GM23338 (cell line): ENCODE measurements around the gene CCPG1.
"Not testable (repeated sequence)": the region's sequence is repeated elsewhere in the genome, so short reads cannot be mapped to it uniquely, and the experiment has no call there.

Source experiments
- CREB1 ChIP-seq: fragments of 250-450 bp; sonication (Bioruptor Pico); IDR thresholded peaks from 2 replicates; pipeline ENCODE4 v1.5.0; 2020; ENCODE audit warnings: low read depth, mild to moderate bottlenecking, moderate library complexity
- EZH2 ChIP-seq: fragments of 200-600 bp; sonication (generic); IDR thresholded peaks from one replicate; pipeline ENCODE4 v1.8.0; 2017; ENCODE audit warnings: antibody characterized with exemption, mild to moderate bottlenecking, low read depth; ENCODE audit not compliant: unreplicated experiment
- POLR2AphosphoS5 ChIP-seq: IDR thresholded peaks from 2 replicates; pipeline ENCODE4 v1.6.1; 2016; ENCODE audit warnings: antibody characterized with exemption, low read depth
- TF ChIP-seq, protein P1 (sequence below), 2 experiments: fragments of 200-600 bp in 1 of 2; sonication (generic) in 1 of 2; conservative IDR thresholded peaks; 2 replicates each; pipeline versions ENCODE4 v1.5.1 to v1.6.1; 2016 to 2017; ENCODE audit warnings: antibody characterized with exemption in 2 of 2, low read depth in 2 of 2, mild to moderate bottlenecking in 2 of 2, moderate library complexity in 1 of 2
- TF ChIP-seq, protein P2 (sequence below): IDR thresholded peaks from one replicate; pipeline ENCODE4 v1.6.1; 2018; ENCODE audit warnings: antibody characterized with exemption; ENCODE audit not compliant: unreplicated experiment

DNA sequence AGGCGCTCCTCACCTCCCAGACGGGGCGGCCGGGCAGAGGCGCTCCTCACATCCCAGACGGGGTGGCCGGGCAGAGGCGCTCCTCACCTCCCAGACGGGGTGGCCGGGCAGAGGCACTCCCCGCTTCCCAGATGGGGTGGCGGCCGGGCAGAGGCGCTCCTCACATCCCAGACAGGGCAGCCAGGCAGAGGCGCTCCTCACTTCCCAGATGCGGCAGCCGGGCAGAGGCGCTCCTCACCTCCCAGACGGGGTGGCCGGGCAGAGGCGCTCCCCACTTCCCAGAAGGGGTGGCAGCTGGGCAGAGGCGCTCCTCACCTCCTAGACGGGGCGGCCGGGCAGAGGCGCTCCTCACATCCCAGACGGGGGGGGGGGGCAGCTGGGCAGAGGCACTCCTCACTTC is 37.8 kb upstream of the CCPG1 start:
- TF ChIP-seq, protein P1, sequence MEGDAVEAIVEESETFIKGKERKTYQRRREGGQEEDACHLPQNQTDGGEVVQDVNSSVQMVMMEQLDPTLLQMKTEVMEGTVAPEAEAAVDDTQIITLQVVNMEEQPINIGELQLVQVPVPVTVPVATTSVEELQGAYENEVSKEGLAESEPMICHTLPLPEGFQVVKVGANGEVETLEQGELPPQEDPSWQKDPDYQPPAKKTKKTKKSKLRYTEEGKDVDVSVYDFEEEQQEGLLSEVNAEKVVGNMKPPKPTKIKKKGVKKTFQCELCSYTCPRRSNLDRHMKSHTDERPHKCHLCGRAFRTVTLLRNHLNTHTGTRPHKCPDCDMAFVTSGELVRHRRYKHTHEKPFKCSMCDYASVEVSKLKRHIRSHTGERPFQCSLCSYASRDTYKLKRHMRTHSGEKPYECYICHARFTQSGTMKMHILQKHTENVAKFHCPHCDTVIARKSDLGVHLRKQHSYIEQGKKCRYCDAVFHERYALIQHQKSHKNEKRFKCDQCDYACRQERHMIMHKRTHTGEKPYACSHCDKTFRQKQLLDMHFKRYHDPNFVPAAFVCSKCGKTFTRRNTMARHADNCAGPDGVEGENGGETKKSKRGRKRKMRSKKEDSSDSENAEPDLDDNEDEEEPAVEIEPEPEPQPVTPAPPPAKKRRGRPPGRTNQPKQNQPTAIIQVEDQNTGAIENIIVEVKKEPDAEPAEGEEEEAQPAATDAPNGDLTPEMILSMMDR (conservative IDR thresholded peaks at IDR 0.05; ENCODE audit: low read depth in 2 of 2), result not testable (repeated sequence)
- not testable (repeated sequence) for TF ChIP-seq CREB1, POLR2AphosphoS5, EZH2
- TF ChIP-seq, protein P2, sequence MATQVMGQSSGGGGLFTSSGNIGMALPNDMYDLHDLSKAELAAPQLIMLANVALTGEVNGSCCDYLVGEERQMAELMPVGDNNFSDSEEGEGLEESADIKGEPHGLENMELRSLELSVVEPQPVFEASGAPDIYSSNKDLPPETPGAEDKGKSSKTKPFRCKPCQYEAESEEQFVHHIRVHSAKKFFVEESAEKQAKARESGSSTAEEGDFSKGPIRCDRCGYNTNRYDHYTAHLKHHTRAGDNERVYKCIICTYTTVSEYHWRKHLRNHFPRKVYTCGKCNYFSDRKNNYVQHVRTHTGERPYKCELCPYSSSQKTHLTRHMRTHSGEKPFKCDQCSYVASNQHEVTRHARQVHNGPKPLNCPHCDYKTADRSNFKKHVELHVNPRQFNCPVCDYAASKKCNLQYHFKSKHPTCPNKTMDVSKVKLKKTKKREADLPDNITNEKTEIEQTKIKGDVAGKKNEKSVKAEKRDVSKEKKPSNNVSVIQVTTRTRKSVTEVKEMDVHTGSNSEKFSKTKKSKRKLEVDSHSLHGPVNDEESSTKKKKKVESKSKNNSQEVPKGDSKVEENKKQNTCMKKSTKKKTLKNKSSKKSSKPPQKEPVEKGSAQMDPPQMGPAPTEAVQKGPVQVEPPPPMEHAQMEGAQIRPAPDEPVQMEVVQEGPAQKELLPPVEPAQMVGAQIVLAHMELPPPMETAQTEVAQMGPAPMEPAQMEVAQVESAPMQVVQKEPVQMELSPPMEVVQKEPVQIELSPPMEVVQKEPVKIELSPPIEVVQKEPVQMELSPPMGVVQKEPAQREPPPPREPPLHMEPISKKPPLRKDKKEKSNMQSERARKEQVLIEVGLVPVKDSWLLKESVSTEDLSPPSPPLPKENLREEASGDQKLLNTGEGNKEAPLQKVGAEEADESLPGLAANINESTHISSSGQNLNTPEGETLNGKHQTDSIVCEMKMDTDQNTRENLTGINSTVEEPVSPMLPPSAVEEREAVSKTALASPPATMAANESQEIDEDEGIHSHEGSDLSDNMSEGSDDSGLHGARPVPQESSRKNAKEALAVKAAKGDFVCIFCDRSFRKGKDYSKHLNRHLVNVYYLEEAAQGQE, result not testable (repeated sequence)
